ENCODE measurements around the gene ZNF784. TPM values are rescaled to one million over a fixed set of nuclear protein-coding genes. Genes with fewer than 3 reads are reported as not detected.

ZNF784 gene
- total and polyA plus RNA-seq, 8 donors, result 1.8 to 15.1 (median 5.5) TPM; not detected in 1

DNA sequence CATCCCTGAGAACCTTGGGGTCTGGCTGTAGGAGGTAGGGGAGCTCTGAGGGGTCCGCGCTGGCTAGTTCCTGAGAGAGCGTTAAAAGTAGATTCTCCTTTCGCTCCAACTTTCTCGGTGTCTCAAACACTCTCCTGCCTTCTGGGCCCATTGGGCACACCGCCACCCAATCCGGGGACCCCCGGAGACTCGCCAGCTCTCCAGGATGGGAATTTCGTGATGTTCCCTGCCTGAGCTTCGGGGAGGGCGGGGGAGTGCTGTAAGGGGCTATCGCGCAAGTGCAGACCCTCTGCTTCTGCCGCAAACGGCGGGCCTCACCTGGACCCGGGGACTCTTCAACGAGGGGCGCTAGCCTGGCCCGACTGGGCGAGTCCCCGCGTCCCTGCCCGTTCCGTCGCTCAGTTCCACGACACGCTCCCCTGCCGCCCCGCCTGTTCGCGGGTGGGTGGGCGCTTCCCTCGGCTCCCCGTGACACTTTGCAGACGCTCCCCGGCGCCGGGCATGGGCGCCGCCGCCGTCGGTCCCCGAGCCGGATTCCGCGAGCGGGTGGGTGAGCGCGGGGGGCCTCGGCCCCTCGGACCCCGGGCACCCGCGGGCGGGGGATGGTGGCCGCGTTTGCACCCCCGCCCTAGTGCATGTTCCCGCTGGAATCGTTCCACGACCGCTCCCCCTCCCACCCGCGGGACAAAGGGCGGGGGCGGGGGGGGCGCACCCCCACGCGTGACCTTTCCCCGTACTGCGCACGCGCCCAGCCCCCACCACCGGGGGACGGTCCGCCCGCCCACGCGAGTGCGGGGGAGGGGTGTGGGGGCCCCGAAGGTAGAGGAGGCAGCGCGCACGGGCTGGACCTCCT is 23.6 kb upstream of the ZNF784 start, which contains the start of gene CCDC106:
Gene CCDC106, plus strand, starts transcription at position 481 of the 853 bp plus-strand sequence. CDS start 835 bp downstream, outside the sequence.
- WGBS, 5 donors, result 2 to 4% (median 2%) methylated on average over 11 to 87 of the region's 87 CpGs
- no peaks in the 10 kb centered on the region for H3K9me3 ChIP-seq
- peaks cover 32 to 68% (median 59%) of the 10 kb centered on the region in 4 donors for H3K4me1 ChIP-seq
- H3K36me3 ChIP-seq, result peaks cover 11 to 44% (median 31%) of the 10 kb centered on the region in 4 donors
- TF ChIP-seq POLR2AphosphoS5 (IDR thresholded peaks at IDR 0.05), result peak in 2 of 3 donors; percentile 21 to 23
- no peak for TF ChIP-seq EP300 (IDR thresholded peaks at IDR 0.05)
- peak within 1 kb of the TSS; percentile 62 to 97 (median 86) for H3K4me3 ChIP-seq
- peak within 1 kb of the TSS; percentile 79 to 91 (median 85) for H3K27ac ChIP-seq
- DNase-seq, result peak; percentile 64 to 91
- H3K27me3 ChIP-seq, result peaks cover 0 to under 1% (median 0%) of the 10 kb centered on the region in 3 donors
- intact Hi-C loops (cut with DNase I; ENCODE audit: low total_unique reads), result no loop called here

DNA sequence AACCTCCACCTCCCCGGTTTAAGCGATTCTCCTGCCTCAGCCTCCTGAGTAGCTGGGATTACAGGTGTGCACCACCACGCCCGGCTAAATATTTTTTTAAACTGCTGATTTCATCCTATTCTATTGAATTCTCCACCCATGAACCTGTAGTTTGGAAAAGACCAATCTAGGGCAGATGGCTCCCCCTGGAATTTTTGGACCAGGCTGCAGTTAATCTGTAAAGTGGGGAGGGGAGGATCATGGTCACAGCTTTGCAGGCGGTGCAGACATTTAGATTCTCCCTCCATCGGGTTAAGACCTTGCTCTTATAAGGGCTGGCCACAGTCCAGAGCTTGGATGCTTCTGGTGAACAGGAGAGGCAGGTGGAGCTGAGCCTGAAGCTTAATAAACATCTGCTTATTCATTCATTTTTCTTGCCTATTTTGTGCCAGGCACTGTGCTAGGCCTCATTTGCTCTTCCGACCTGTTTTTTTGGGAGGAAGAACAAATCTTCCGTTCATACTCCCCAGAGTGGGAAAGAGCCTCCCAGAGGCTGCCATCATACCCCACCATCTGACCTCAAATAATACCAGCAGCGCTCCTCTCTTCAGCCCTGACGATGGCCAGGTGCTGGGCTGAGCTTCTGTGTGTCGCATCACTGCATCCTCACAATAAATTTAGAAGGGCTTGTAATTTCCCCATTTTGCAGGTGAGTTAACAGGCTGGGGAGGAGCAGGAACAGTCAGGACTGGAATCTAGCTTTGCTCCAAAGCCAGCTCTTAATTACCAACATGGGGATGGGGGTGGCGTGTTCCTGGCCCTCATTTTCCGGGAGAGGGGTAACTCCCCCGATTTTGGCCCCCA is 22.7 kb upstream of the ZNF784 start:
- 35 to 44% (median 38%) methylated on average over 14 of the region's 14 CpGs for WGBS, 5 donors
- no peaks in the 10 kb centered on the region for H3K9me3 ChIP-seq
- H3K4me1 ChIP-seq, result peaks cover 39 to 68% (median 63%) of the 10 kb centered on the region in 4 donors
- intact Hi-C loops (cut with DNase I; ENCODE audit: low total_unique reads), result no loop called here
- H3K4me3 ChIP-seq, result peak overlapping the region; percentile 62 to 97 (median 86)
- peaks cover 0 to 6% (median 0%) of the 10 kb centered on the region in 3 donors for H3K27me3 ChIP-seq
- no peak for DNase-seq
- TF ChIP-seq POLR2A (IDR thresholded peaks at IDR 0.05) (no peak), EP300 (IDR thresholded peaks at IDR 0.05) (no peak)
- TF ChIP-seq, protein P1, sequence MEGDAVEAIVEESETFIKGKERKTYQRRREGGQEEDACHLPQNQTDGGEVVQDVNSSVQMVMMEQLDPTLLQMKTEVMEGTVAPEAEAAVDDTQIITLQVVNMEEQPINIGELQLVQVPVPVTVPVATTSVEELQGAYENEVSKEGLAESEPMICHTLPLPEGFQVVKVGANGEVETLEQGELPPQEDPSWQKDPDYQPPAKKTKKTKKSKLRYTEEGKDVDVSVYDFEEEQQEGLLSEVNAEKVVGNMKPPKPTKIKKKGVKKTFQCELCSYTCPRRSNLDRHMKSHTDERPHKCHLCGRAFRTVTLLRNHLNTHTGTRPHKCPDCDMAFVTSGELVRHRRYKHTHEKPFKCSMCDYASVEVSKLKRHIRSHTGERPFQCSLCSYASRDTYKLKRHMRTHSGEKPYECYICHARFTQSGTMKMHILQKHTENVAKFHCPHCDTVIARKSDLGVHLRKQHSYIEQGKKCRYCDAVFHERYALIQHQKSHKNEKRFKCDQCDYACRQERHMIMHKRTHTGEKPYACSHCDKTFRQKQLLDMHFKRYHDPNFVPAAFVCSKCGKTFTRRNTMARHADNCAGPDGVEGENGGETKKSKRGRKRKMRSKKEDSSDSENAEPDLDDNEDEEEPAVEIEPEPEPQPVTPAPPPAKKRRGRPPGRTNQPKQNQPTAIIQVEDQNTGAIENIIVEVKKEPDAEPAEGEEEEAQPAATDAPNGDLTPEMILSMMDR (IDR thresholded peaks at IDR 0.05), result no peak
- H3K27ac ChIP-seq, result peak overlapping the region in 4 of 5 donors; percentile 82 to 91 (median 86)
- H3K36me3 ChIP-seq, result peaks cover 11 to 36% (median 25%) of the 10 kb centered on the region in 4 donors

DNA sequence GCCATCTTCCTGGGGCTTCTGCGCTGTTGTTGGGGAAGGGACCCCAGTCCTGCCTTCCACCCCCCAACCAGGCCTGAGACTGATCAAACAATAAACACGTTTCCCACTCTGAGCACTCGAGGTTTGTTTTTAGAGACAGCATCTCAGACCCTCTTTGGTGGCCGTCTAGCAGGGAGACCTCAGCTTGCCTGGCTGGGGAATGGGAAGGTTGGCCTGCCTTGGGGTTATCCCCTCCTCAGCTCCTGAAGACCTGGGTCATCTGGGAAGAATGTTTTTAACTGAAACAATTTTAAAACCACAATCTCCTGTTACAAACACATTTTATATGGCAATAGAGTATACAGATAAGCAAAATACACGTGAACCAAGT is 21.1 kb upstream of the ZNF784 start:
- 54 to 71% (median 59%) methylated on average over 5 of the region's 5 CpGs for WGBS, 5 donors
- Histone ChIP-seq H3K36me3 (peaks cover 11 to 20% (median 17%) of the 10 kb centered on the region in 4 donors), H3K27ac (no peak overlapping the region), H3K27me3 (peaks cover 0 to 6% (median 0%) of the 10 kb centered on the region in 3 donors), H3K4me3 (no peak overlapping the region), H3K4me1 (peaks cover 45 to 79% (median 76%) of the 10 kb centered on the region in 4 donors), H3K9me3 (no peaks in the 10 kb centered on the region)
- no peak for DNase-seq
- TF ChIP-seq, protein P1 (IDR thresholded peaks at IDR 0.05), result no peak
- no peak for TF ChIP-seq POLR2AphosphoS5 (IDR thresholded peaks at IDR 0.05)
- no peak for TF ChIP-seq POLR2A (IDR thresholded peaks at IDR 0.05)
- TF ChIP-seq EP300 (IDR thresholded peaks at IDR 0.05), result no peak
- intact Hi-C loops (cut with DNase I; ENCODE audit: low total_unique reads), result no loop called here

DNA sequence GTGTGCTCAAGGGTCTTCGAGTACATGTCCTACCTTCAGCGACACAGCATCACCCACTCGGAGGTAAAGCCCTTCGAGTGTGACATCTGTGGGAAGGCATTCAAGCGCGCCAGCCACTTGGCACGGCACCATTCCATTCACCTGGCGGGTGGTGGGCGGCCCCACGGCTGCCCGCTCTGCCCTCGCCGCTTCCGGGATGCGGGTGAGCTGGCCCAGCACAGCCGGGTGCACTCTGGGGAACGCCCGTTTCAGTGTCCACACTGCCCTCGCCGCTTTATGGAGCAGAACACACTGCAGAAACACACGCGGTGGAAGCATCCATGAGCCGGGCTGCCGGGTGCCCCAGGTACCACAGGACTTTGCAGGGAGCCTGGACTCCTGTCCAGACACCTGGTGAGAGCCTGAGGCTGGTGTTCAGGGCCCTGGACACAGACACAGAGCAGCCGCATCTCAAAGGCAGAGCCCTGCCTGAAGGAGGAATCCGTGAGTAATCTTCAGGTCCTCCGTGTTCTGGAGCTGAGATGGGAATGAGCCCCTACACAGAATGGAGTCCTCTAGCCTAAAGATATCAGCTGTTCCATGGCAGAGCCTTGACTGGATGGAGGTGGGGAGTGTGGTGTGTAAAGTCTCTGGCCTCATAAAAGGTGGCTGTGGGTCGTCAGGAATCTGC is 20.6 kb upstream of the ZNF784 start:
- Histone ChIP-seq H3K9me3 (no peaks in the 10 kb centered on the region), H3K4me1 (peaks cover 50 to 81% (median 79%) of the 10 kb centered on the region in 4 donors), H3K4me3 (peak overlapping the region in 2 of 4 donors; percentile 98), H3K27me3 (peaks cover 0 to 6% (median 0%) of the 10 kb centered on the region in 3 donors), H3K36me3 (peaks cover 11 to 19% (median 16%) of the 10 kb centered on the region in 4 donors), H3K27ac (peak overlapping the region in 2 of 5 donors; percentile 93 to 97)
- no peak for DNase-seq
- TF ChIP-seq POLR2AphosphoS5 (IDR thresholded peaks at IDR 0.05), result no peak
- TF ChIP-seq, protein P1 (IDR thresholded peaks at IDR 0.05), result no peak
- TF ChIP-seq EP300 (IDR thresholded peaks at IDR 0.05), result no peak
- TF ChIP-seq POLR2A (IDR thresholded peaks at IDR 0.05), result no peak
- WGBS, 5 donors, result 76 to 87% (median 83%) methylated on average over 21 to 28 of the region's 28 CpGs
- intact Hi-C loops (cut with DNase I; ENCODE audit: low total_unique reads), result no loop called here
